A549 (cell line): ENCODE measurements around the gene C5orf63. TPM values are rescaled to one million over a fixed set of nuclear protein-coding genes. Genes with fewer than 3 reads are reported as not detected.
"Not testable (repeated sequence)": the region's sequence is repeated elsewhere in the genome, so short reads cannot be mapped to it uniquely, and the experiment has no call there.

Experiments used
- ATAC-seq, 2 experiments: fragments of 200-7000 bp in 1 of 2; fragments of >200 bp in 1 of 2; cut with Nextera tagmentation in 1 of 2; cut with Tn5 transposase in 1 of 2; 3 replicates each; pipeline versions ENCODE4 v1.8.0 to v1.9.1; 2018 to 2020; ENCODE audit warnings: mild to moderate bottlenecking in 1 of 2, moderate library complexity in 1 of 2
- CTCF ChIA-PET: fragments of 300-600 bp; sonication (Branson Sonifier 250); formaldehyde crosslinking; extraction: SDS; loops from one replicate; lab custom pipeline; 2021; ENCODE audit warnings: antibody characterized with exemption, inconsistent platforms; lab: Yijun Ruan, JAX
- POLR2A ChIA-PET: fragments of 350-600 bp; formaldehyde crosslinking; extraction: SDS; loops from one replicate; lab custom pipeline; 2021; ENCODE audit warnings: antibody characterized with exemption, inconsistent platforms; lab: Yijun Ruan, JAX
- DNase-seq, 2 experiments: peaks; one replicate each; pipeline versions ENCODE4 v3.0.0 to v3.0.0-alpha.2; 2011 to 2016; ENCODE audit warnings: low read depth in 1 of 2, low spot score in 1 of 2
- FAIRE-seq: peaks from 2 replicates; lab custom pipeline; 2011; peaks lifted over from hg19 to GRCh38; lab: Jason Lieb, UNC
- H3K27ac ChIP-seq, 2 experiments: fragments of >200 bp; sonication (Bioruptor Twin); formaldehyde crosslinking; 3 replicates each; pipeline ENCODE4 v1.5.1; 2016 to 2017
- H3K4me1 ChIP-seq: fragments of >200 bp; sonication (Bioruptor Twin); formaldehyde crosslinking; 3 replicates; pipeline ENCODE4 v1.6.1; 2016
- H3K4me2 ChIP-seq: fragments of >200 bp; sonication (Bioruptor Twin); formaldehyde crosslinking; 3 replicates; pipeline ENCODE4 v1.6.1; 2016
- H3K4me3 ChIP-seq: fragments of >200 bp; sonication (Bioruptor Twin); formaldehyde crosslinking; 3 replicates; pipeline ENCODE4 v1.5.1; 2016
- H3K9me3 ChIP-seq: fragments of >200 bp; sonication (Bioruptor Twin); formaldehyde crosslinking; 3 replicates; pipeline ENCODE4 v1.6.1; 2016
- CBX8 ChIP-seq: fragments of 200-600 bp; sonication (generic); IDR thresholded peaks from 2 replicates; pipeline ENCODE4 v1.6.1; 2016
- EHF ChIP-seq: fragments of 250-450 bp; sonication (Bioruptor Pico); IDR thresholded peaks from 2 replicates; pipeline ENCODE4 v1.5.0; 2020; ENCODE audit warnings: mild to moderate bottlenecking
- EP300 ChIP-seq, 2 experiments: fragments of >200 bp; sonication (Bioruptor Twin); formaldehyde crosslinking; IDR thresholded peaks; 2 replicates in 1 of 2; 3 replicates in 1 of 2; pipeline ENCODE4 v1.6.1; 2016 to 2017
- FOXS1 ChIP-seq: fragments of 250-450 bp; sonication (Bioruptor Pico); IDR thresholded peaks from 2 replicates; pipeline ENCODE4 v1.5.0; 2020; ENCODE audit warnings: mild to moderate bottlenecking, moderate library complexity
- GATA3 ChIP-seq: IDR thresholded peaks from 2 replicates; pipeline ENCODE4 v1.6.1; 2012; ENCODE audit warnings: borderline replicate concordance
- HEYL ChIP-seq: fragments of 250-450 bp; sonication (Bioruptor Pico); IDR thresholded peaks from 2 replicates; pipeline ENCODE4 v1.8.0; 2021; ENCODE audit warnings: mild to moderate bottlenecking, moderate library complexity
- HOXA7 ChIP-seq: fragments of 250-450 bp; sonication (Bioruptor Pico); IDR thresholded peaks from 2 replicates; pipeline ENCODE4 v1.5.0; 2020; ENCODE audit warnings: mild to moderate bottlenecking, moderate library complexity
- JUN ChIP-seq, 2 experiments: fragments of >200 bp; sonication (Bioruptor Twin); formaldehyde crosslinking; IDR thresholded peaks; 2 replicates in 1 of 2; 3 replicates in 1 of 2; pipeline ENCODE4 v1.6.1; 2016 to 2017
- JUNB ChIP-seq: fragments of >200 bp; sonication (Bioruptor Twin); formaldehyde crosslinking; IDR thresholded peaks from 2 replicates; pipeline ENCODE4 v1.6.1; 2016
- KDM1A ChIP-seq: fragments of 200-600 bp; sonication (generic); IDR thresholded peaks from 2 replicates; pipeline ENCODE4 v1.6.1; 2016; ENCODE audit warnings: low read depth, mild to moderate bottlenecking
- MAZ ChIP-seq: fragments of 150-350 bp; IDR thresholded peaks from 2 replicates; pipeline ENCODE4 v1.6.1; 2014; ENCODE audit warnings: antibody characterized with exemption, low read depth, low read length, borderline replicate concordance
- MYC ChIP-seq: IDR thresholded peaks from 2 replicates; pipeline ENCODE4 v1.6.1; 2012; ENCODE audit warnings: mild to moderate bottlenecking, inconsistent platforms, low read length, improper control_type of control experiment, borderline replicate concordance
- NPAS2 ChIP-seq: fragments of 250-450 bp; sonication (Bioruptor Pico); IDR thresholded peaks from 2 replicates; pipeline ENCODE4 v1.8.0; 2022; ENCODE audit warnings: mild to moderate bottlenecking, moderate library complexity, borderline replicate concordance
- NR3C1 ChIP-seq: fragments of >200 bp; sonication (Bioruptor Twin); formaldehyde crosslinking; IDR thresholded peaks from 3 replicates; pipeline ENCODE4 v1.6.1; 2017
- POLR2A ChIP-seq: IDR thresholded peaks from 2 replicates; pipeline ENCODE4 v1.6.1; 2012; ENCODE audit warnings: mild to moderate bottlenecking, low read length
- RAD21 ChIP-seq, 2 experiments: fragments of >200 bp in 1 of 2; sonication (Bioruptor Twin) in 1 of 2; formaldehyde crosslinking in 1 of 2; IDR thresholded peaks in 1 of 2; conservative IDR thresholded peaks in 1 of 2; 2 replicates in 1 of 2; 3 replicates in 1 of 2; pipeline ENCODE4 v1.6.1; 2012 to 2018; ENCODE audit warnings: inconsistent platforms in 1 of 2
- RARB ChIP-seq: fragments of 250-450 bp; sonication (Bioruptor Pico); IDR thresholded peaks from 2 replicates; pipeline ENCODE4 v1.8.0; 2021; ENCODE audit warnings: mild to moderate bottlenecking, moderate library complexity
- REST ChIP-seq: fragments of 200-600 bp; sonication (generic); IDR thresholded peaks from 2 replicates; pipeline ENCODE4 v1.6.1; 2016; ENCODE audit warnings: antibody characterized with exemption, mild to moderate bottlenecking, moderate library complexity
- SMC3 ChIP-seq: fragments of >200 bp; sonication (Bioruptor Twin); formaldehyde crosslinking; IDR thresholded peaks from 3 replicates; pipeline ENCODE4 v1.6.1; 2018; ENCODE audit warnings: inconsistent platforms
- TP53 ChIP-seq: fragments of 250-450 bp; sonication (Bioruptor Pico); IDR thresholded peaks from 2 replicates; pipeline ENCODE4 v1.5.0; 2021; ENCODE audit warnings: mild to moderate bottlenecking, moderate library complexity
- ZC3H11A ChIP-seq: fragments of 450-650 bp; IDR thresholded peaks from 2 replicates; pipeline ENCODE4 v1.6.1; 2014; ENCODE audit warnings: antibody characterized with exemption, mild to moderate bottlenecking
- ZFP36 ChIP-seq: fragments of 450-650 bp; IDR thresholded peaks from 2 replicates; pipeline ENCODE4 v1.6.1; 2014; ENCODE audit warnings: borderline replicate concordance; ENCODE audit not compliant: partially characterized antibody
- ZNF302 ChIP-seq: fragments of 250-450 bp; sonication (Bioruptor Pico); IDR thresholded peaks from 2 replicates; pipeline ENCODE4 v1.9.0; 2021; ENCODE audit warnings: inconsistent platforms, mild to moderate bottlenecking, moderate library complexity
- WGBS: methylation state at CpG from one replicate; pipeline ENCODE4 v1.1.6; 2017; ENCODE audit errors: missing lambda C conversion rate; 5-methylcytosine and 5-hydroxymethylcytosine counted together
- polyA plus RNA-seq, 4 experiments: library from polyadenylated mRNA; depleted of rRNA in 3 of 4; stranded (reverse); fragments of >200 nt; fragmentation: RNase III in 1 of 4; extraction: RNeasy Plus Mini Kit Qiagen cat#74134 plus additional on column Dnase treatment in 1 of 4; gene quantifications; 2 replicates in 3 of 4; 3 replicates in 1 of 4; pipeline ENCODE4 v1.2.3, GENCODE V29; 2011 to 2017
- TF ChIP-seq, protein P1 (sequence below): fragments of >200 bp; sonication (Bioruptor Twin); formaldehyde crosslinking; IDR thresholded peaks from 3 replicates; pipeline ENCODE4 v1.5.1; 2016

The C5orf63 gene
- polyA plus RNA-seq, 2 of the 4 experiments (the other 2 are of a cell fraction): 4.1 to 10.9 TPM

GRCh38 chr5:127060470-127060985 lies 12.8 kb downstream of the C5orf63 start (continued):
- TF ChIP-seq, protein P1, sequence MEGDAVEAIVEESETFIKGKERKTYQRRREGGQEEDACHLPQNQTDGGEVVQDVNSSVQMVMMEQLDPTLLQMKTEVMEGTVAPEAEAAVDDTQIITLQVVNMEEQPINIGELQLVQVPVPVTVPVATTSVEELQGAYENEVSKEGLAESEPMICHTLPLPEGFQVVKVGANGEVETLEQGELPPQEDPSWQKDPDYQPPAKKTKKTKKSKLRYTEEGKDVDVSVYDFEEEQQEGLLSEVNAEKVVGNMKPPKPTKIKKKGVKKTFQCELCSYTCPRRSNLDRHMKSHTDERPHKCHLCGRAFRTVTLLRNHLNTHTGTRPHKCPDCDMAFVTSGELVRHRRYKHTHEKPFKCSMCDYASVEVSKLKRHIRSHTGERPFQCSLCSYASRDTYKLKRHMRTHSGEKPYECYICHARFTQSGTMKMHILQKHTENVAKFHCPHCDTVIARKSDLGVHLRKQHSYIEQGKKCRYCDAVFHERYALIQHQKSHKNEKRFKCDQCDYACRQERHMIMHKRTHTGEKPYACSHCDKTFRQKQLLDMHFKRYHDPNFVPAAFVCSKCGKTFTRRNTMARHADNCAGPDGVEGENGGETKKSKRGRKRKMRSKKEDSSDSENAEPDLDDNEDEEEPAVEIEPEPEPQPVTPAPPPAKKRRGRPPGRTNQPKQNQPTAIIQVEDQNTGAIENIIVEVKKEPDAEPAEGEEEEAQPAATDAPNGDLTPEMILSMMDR: no peak
- TF ChIP-seq ZFP36: no peak
- TF ChIP-seq JUNB: no peak
- no peak for TF ChIP-seq RARB (CRISPR knock-in tag)
- TF ChIP-seq, all 56 proteins: peak for 0

DNA sequence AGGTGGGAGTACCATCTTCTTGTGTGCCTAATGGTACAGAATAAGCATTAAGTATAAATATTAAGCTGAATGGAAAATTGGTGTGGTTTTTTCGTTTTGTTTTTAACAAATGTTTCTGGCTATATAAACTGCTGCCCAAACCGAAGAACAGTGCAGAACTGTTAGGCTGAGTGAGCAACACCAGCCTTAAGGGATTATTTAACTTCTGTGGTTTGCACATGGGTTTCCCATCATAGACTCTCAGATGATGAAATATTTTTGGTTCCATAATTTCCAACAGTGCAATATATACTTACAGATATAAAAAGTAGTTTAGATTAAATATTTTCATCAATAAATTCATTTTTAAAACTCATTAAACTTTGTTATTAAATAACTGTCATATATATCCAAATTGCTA lies 16.4 kb downstream of the C5orf63 start:
- no peaks in the 10 kb centered on the region for H3K9me3 ChIP-seq
- ChIA-PET CTCF (interaction anchor here (1.5 kb wide), 1 partner anchor 10 kb away, joined by 3 read pairs; no protein-coding TSS in a partner anchor), POLR2A (no interaction called here)
- no peak overlapping the region for H3K27ac ChIP-seq
- WGBS: 35% methylated on average over 2 of the region's 2 CpGs
- no peak overlapping the region for H3K4me3 ChIP-seq
- DNase-seq: no peak
- FAIRE-seq: no peak
- H3K4me1 ChIP-seq: no peaks in the 10 kb centered on the region
- no peak overlapping the region for H3K4me2 ChIP-seq
- ATAC-seq: no peak
- TF ChIP-seq GATA3 (no peak), TP53 (CRISPR knock-in tag) (no peak), NR3C1 (no peak), ZC3H11A (no peak), POLR2A (no peak), MAZ (no peak)
- TF ChIP-seq, protein P1: no peak

GRCh38 chr5:127055880-127056653 lies 17.2 kb downstream of the C5orf63 start:
- Histone ChIP-seq H3K4me3 (no peak overlapping the region), H3K9me3 (no peaks in the 10 kb centered on the region)
- WGBS: 71% methylated on average over 3 of the region's 3 CpGs
- no peak for TF ChIP-seq REST
- TF ChIP-seq SMC3: no peak
- TF ChIP-seq RARB (CRISPR knock-in tag): no peak
- no peak for TF ChIP-seq JUN (IDR thresholded peaks at IDR 0.05)
- TF ChIP-seq CBX8: no peak
- TF ChIP-seq NPAS2: no peak
- TF ChIP-seq MYC: no peak
- no peak for TF ChIP-seq MAZ
- no peak for TF ChIP-seq NR3C1
- no peak for TF ChIP-seq HEYL (CRISPR knock-in tag)
- no peak for TF ChIP-seq EHF (CRISPR knock-in tag)
- TF ChIP-seq ZNF302 (CRISPR knock-in tag): no peak
- TF ChIP-seq EP300 (IDR thresholded peaks at IDR 0.05): no peak
- TF ChIP-seq HOXA7 (CRISPR knock-in tag): no peak
- TF ChIP-seq FOXS1: no peak
- no peak for TF ChIP-seq RAD21 (conservative IDR thresholded peaks at IDR 0.05 in 1 of 2, IDR thresholded peaks at IDR 0.05 in 1 of 2)
- no peak for TF ChIP-seq KDM1A
- TF ChIP-seq, all 56 proteins: peak for 0
- FAIRE-seq (no peak), ATAC-seq (no peak), DNase-seq (no peak)
- no peak overlapping the region for H3K4me2 ChIP-seq
- ChIA-PET POLR2A (no interaction called here), CTCF (interaction anchor here (1.4 kb wide), 1 partner anchor 9 kb away, joined by 3 read pairs; no protein-coding TSS in a partner anchor)
- no peak overlapping the region for H3K27ac ChIP-seq
- no peaks in the 10 kb centered on the region for H3K4me1 ChIP-seq

GRCh38 chr5:127053551-127053950 lies 19.8 kb downstream of the C5orf63 start:
- H3K27ac ChIP-seq, FAIRE-seq, H3K9me3 ChIP-seq, H3K4me2 ChIP-seq, H3K4me3 ChIP-seq, ATAC-seq, DNase-seq, POLR2A ChIA-PET, H3K4me1 ChIP-seq, CTCF ChIA-PET: not testable (repeated sequence)
- 63% methylated on average over 6 of the region's 6 CpGs for WGBS
